GM13977 (cell line): ENCODE results near the gene NPTN.
"Not testable (repeated sequence)": the region's sequence is repeated elsewhere in the genome, so short reads cannot be mapped to it uniquely, and the experiment has no call there.

Experiments used
- DNase-seq: peaks from one replicate; pipeline ENCODE4 v3.0.0; 2012; ENCODE audit warnings: low spot score
- CTCF ChIP-seq: IDR thresholded peaks from 2 replicates; pipeline ENCODE4 v1.5.1; 2012; ENCODE audit warnings: mild to moderate bottlenecking, control low read depth; ENCODE audit not compliant: insufficient read depth; ENCODE audit errors: extremely low read depth, missing control alignments
- in situ Hi-C: fragments of 300-500 bp; cut with MboI; formaldehyde crosslinking; loops from one replicate; pipeline ENCODE4 v1.12.0; 2022; ENCODE audit warnings: low sequenced_read_pairs, low pct_unique_long_range_greater_than_20kb, mixed read lengths, inconsistent platforms; ENCODE audit not compliant: unreplicated experiment

Gene NPTN

GRCh38 chr15:73655724-73656123 lies 22.5 kb upstream of the NPTN start:
- TF ChIP-seq CTCF = no peak
- no peak for DNase-seq
- in situ Hi-C loops = no loop called here

- DNase-seq = no peak
- in situ Hi-C loops = no loop called here
- TF ChIP-seq CTCF = no peak
Measured at GRCh38 chr15:73654659-73655058, 21.5 kb upstream of the NPTN start.

- in situ Hi-C loops = no loop called here
- DNase-seq = peak; percentile 50
- TF ChIP-seq CTCF = no peak
Measured at GRCh38 chr15:73650416-73651126, 17.4 kb upstream of the NPTN start.

- TF ChIP-seq CTCF = no peak
- in situ Hi-C loops = no loop called here
- DNase-seq = no peak
Measured at GRCh38 chr15:73648014-73648295, 14.8 kb upstream of the NPTN start.

GRCh38 chr15:73647259-73648013 lies 14.2 kb upstream of the NPTN start:
- DNase-seq = no peak
- TF ChIP-seq CTCF = no peak
- in situ Hi-C loops = no loop called here

- DNase-seq, in situ Hi-C loops: not testable (repeated sequence)
Measured at GRCh38 chr15:73639464-73639863, 6.3 kb upstream of the NPTN start.

- no peak for DNase-seq
- no peak for TF ChIP-seq CTCF
- in situ Hi-C loops = no loop called here
Measured at GRCh38 chr15:73637527-73637926, 4.3 kb upstream of the NPTN start.
